BLaER1 treated with 17β-estradiol and CSF1 and Interleukin-3, amounts not matched to agents 10 nM and 100 nM (cell line): ENCODE measurements around the gene LYG2.
A peak's percentile ranks its signal among the peaks of the same experiment; 100 is the strongest.
"Not testable (repeated sequence)": the region's sequence is repeated elsewhere in the genome, so short reads cannot be mapped to it uniquely, and the experiment has no call there.

Experiments used
- H3K27ac ChIP-seq, 11 experiments: shearing (Covaris generic); formaldehyde crosslinking; 2 replicates each; pipeline ENCODE4 v1.8.1; 2022
- H3K27me3 ChIP-seq, 11 experiments: shearing (Covaris generic); formaldehyde crosslinking; 2 replicates each; pipeline ENCODE4 v1.8.1; 2022
- H3K36me3 ChIP-seq, 11 experiments: shearing (Covaris generic); formaldehyde crosslinking; 2 replicates each; pipeline ENCODE4 v1.8.1; 2022
- H3K4me1 ChIP-seq, 10 experiments: shearing (Covaris generic); formaldehyde crosslinking; 2 replicates each; pipeline ENCODE4 v1.8.1; 2022
- H3K4me2 ChIP-seq, 11 experiments: shearing (Covaris generic); formaldehyde crosslinking; 2 replicates each; pipeline ENCODE4 v1.8.1; 2022
- H3K4me3 ChIP-seq, 10 experiments: shearing (Covaris generic); formaldehyde crosslinking; 2 replicates each; pipeline ENCODE4 v1.8.1; 2022
- H3K9ac ChIP-seq, 11 experiments: shearing (Covaris generic); formaldehyde crosslinking; 2 replicates each; pipeline ENCODE4 v1.8.1; 2022
- H3K9me3 ChIP-seq, 11 experiments: shearing (Covaris generic); formaldehyde crosslinking; replicated peaks in 1 of 11; 2 replicates each; pipeline ENCODE4 v1.8.1; 2022
- H4K20me1 ChIP-seq, 11 experiments: shearing (Covaris generic); formaldehyde crosslinking; 2 replicates each; pipeline ENCODE4 v1.8.1; 2022
- Cebpa-rat ChIP-seq, 11 experiments: shearing (Covaris generic); IDR thresholded peaks; 2 replicates each; pipeline ENCODE4 v1.8.1; 2022

Gene LYG2

GRCh38 chr2:99275882-99276281 is 20.4 kb upstream of the LYG2 start:
- Histone ChIP-seq H3K36me3 (peaks cover 15 to 40% (median 27%) of the 10 kb centered on the region in 11 experiments; a peak in 21 of 22 replicates), H4K20me1 (no peaks in the 10 kb centered on the region), H3K27me3 (no peaks in the 10 kb centered on the region), H3K4me2 (no peak overlapping the region), H3K4me1 (no peaks in the 10 kb centered on the region), H3K27ac (no peak overlapping the region), H3K9me3 (peaks cover 28 to 51% (median 45%) of the 10 kb centered on the region in 11 experiments), H3K4me3 (no peak overlapping the region), H3K9ac (no peak overlapping the region)
- no peak for TF ChIP-seq Cebpa-rat (IDR thresholded peaks at IDR 0.05)

GRCh38 chr2:99261242-99261641 is 5.8 kb upstream of the LYG2 start:
- peak overlapping the region in 5 of 11 experiments; percentile 1 to 36 (median 17); a peak in 5 of 22 replicates for H3K4me2 ChIP-seq
- H3K27ac ChIP-seq = no peak overlapping the region
- no peak for TF ChIP-seq Cebpa-rat (IDR thresholded peaks at IDR 0.05)
- H3K27me3 ChIP-seq = no peaks in the 10 kb centered on the region
- no peaks in the 10 kb centered on the region for H4K20me1 ChIP-seq
- H3K4me1 ChIP-seq = peaks cover 0 to 14% (median 10%) of the 10 kb centered on the region in 10 experiments; a peak in 17 of 20 replicates
- H3K9ac ChIP-seq = no peak overlapping the region
- H3K9me3 ChIP-seq = peaks cover 0 to 7% (median 0%) of the 10 kb centered on the region in 11 experiments; a peak in 4 of 22 replicates
- H3K36me3 ChIP-seq = peaks cover 0 to 6% (median 0%) of the 10 kb centered on the region in 11 experiments; a peak in 1 of 22 replicates
- H3K4me3 ChIP-seq = no peak overlapping the region

GRCh38 chr2:99260184-99260583 is 4.7 kb upstream of the LYG2 start:
- Histone ChIP-seq H4K20me1 (no peaks in the 10 kb centered on the region), H3K9me3 (peaks cover 0 to 7% (median 0%) of the 10 kb centered on the region in 11 experiments; a peak in 4 of 22 replicates), H3K36me3 (peaks cover 0 to 6% (median 0%) of the 10 kb centered on the region in 11 experiments; a peak in 1 of 22 replicates), H3K27me3 (no peaks in the 10 kb centered on the region), H3K9ac (no peak overlapping the region), H3K27ac (no peak overlapping the region), H3K4me3 (no peak overlapping the region), H3K4me2 (no peak overlapping the region), H3K4me1 (peaks cover 7 to 25% (median 20%) of the 10 kb centered on the region in 10 experiments)
- no peak for TF ChIP-seq Cebpa-rat (IDR thresholded peaks at IDR 0.05)

DNA sequence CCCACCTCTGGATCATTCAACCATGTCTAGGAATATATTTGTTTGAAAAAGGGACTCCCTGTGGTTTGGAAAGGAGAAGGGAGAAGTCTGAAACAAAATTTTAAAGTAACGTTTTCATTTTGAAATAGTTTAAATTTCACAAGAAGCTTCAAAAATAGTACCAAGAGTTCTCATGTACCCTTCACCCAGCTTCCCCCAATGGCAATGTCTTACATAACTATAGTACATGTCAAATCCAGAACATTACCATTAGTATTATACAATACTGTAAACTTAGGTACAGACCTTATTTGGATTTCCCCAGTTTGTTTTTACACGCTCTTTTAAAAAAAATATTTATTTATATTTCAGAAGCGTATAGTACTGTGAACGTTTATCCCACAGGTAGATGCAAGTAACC is 4.0 kb upstream of the LYG2 start:
- no peak overlapping the region for H3K9ac ChIP-seq
- H3K4me1 ChIP-seq = peaks cover 7 to 27% (median 20%) of the 10 kb centered on the region in 10 experiments
- no peak overlapping the region for H3K4me2 ChIP-seq
- peaks cover 0 to 7% (median 0%) of the 10 kb centered on the region in 11 experiments; a peak in 4 of 22 replicates for H3K9me3 ChIP-seq
- TF ChIP-seq Cebpa-rat (IDR thresholded peaks at IDR 0.05) = no peak
- no peak overlapping the region for H3K4me3 ChIP-seq
- H3K27ac ChIP-seq = no peak overlapping the region
- no peaks in the 10 kb centered on the region for H3K27me3 ChIP-seq
- no peaks in the 10 kb centered on the region for H4K20me1 ChIP-seq
- H3K36me3 ChIP-seq = peaks cover 0 to 6% (median 0%) of the 10 kb centered on the region in 11 experiments; a peak in 1 of 22 replicates

DNA sequence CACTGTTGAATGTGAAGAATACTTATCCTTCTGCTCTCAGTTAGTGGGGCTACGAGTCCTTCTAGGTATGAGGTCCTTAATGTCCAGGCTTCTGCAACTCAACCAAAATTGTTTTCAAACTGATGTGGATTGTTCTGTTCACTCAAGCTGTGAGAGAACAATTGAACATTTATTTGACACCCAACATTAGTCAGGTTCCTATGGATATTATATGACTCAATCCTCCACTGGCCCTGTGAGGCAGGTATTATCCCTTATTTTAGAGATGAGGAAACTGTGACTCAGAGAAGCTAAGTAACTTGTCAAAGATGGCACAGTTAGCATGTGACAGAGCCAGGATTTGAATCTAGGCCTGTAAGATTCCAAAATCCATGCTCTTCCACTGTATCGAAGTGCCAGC is 1.2 kb upstream of the LYG2 start:
- Histone ChIP-seq H3K4me2 (peak overlapping the region in 7 of 11 experiments; percentile 65 to 83 (median 74); a peak in 13 of 22 replicates), H3K27me3 (no peaks in the 10 kb centered on the region), H3K4me3 (no peak overlapping the region), H3K9me3 (peaks cover 0 to 7% (median 0%) of the 10 kb centered on the region in 11 experiments; a peak in 4 of 22 replicates), H3K27ac (peak overlapping the region in 1 of 11 experiments; percentile 1; a peak in 2 of 22 replicates), H4K20me1 (no peaks in the 10 kb centered on the region), H3K36me3 (no peaks in the 10 kb centered on the region; a peak in 1 of 22 replicates), H3K9ac (no peak overlapping the region), H3K4me1 (peaks cover 7 to 23% (median 17%) of the 10 kb centered on the region in 10 experiments)
- no peak for TF ChIP-seq Cebpa-rat (IDR thresholded peaks at IDR 0.05)

GRCh38 chr2:99249951-99250350 is 5.5 kb downstream of the LYG2 start:
- Histone ChIP-seq H3K27ac (no peak overlapping the region), H3K4me1 (0 out of 20 replicates have a peak, but pooled peaks cover 0 to 1% (median 0%) of the 10 kb centered on the region in 10 experiments), H4K20me1 (no peaks in the 10 kb centered on the region), H3K9ac (no peak overlapping the region), H3K4me3 (no peak overlapping the region), H3K4me2 (no peak overlapping the region), H3K27me3 (no peaks in the 10 kb centered on the region), H3K36me3 (peaks cover 0 to 5% (median 0%) of the 10 kb centered on the region in 11 experiments; a peak in 2 of 22 replicates), H3K9me3 (peaks cover 0 to 14% (median 9%) of the 10 kb centered on the region in 11 experiments; a peak in 13 of 22 replicates)
- TF ChIP-seq Cebpa-rat (IDR thresholded peaks at IDR 0.05) = no peak

GRCh38 chr2:99242151-99242550 is 13.3 kb downstream of the LYG2 start:
- Histone ChIP-seq H3K27me3 (no peaks in the 10 kb centered on the region), H3K27ac (no peak overlapping the region), H3K4me3 (no peak overlapping the region), H3K9me3 (peaks cover 0 to 7% (median 2%) of the 10 kb centered on the region in 11 experiments; a peak in 11 of 22 replicates), H3K36me3 (peaks cover 0 to 1% (median 0%) of the 10 kb centered on the region in 11 experiments; a peak in 2 of 22 replicates), H4K20me1 (no peaks in the 10 kb centered on the region), H3K4me1 (no peaks in the 10 kb centered on the region), H3K4me2 (no peak overlapping the region), H3K9ac (no peak overlapping the region)
- no peak for TF ChIP-seq Cebpa-rat (IDR thresholded peaks at IDR 0.05)

DNA sequence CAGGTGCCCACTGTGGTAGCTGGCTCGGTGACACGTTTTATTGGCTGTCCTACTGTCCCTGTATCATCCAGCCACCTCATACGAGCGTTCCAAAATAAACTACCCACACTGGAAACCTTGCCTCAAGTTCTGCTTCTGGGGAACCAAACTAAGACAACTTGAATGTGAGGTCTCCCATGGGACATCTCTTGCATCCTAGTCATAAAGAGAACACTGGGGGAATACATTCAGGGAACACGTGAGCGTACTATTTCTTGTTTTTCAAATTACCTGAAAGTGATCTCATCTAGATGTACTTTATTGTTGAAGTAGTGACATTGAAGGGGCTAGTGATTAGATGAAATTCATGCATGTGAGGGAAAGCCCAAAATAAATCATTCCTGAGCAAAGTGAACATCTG is 15.0 kb downstream of the LYG2 start:
- no peaks in the 10 kb centered on the region for H3K36me3 ChIP-seq

DNA sequence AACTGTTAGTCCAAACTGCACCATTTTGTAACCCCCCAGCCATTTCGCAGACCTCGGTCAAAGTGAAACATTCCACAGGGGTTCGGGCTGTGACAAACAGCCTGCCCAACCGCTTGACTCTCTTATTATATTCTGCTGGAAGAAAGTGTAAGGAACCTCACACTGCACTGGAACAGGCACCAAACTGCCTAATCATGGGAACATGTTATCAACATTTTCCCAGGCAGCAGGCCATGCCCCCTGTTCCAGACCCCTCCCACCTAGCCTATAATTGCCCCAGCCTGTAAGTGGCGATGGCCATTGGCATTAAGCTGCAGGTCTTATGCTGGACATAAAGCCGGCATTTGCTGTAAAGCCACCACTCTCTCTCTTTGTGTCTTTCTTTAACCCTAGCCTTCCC is 16.9 kb downstream of the LYG2 start:
- Histone ChIP-seq H4K20me1 (no peaks in the 10 kb centered on the region), H3K27me3 (no peaks in the 10 kb centered on the region), H3K9me3 (peaks cover 0 to 4% (median 0%) of the 10 kb centered on the region in 11 experiments; a peak in 3 of 22 replicates), H3K9ac (no peak overlapping the region), H3K4me3 (no peak overlapping the region), H3K4me2 (no peak overlapping the region), H3K27ac (no peak overlapping the region), H3K4me1 (no peaks in the 10 kb centered on the region), H3K36me3 (no peaks in the 10 kb centered on the region)
- no peak for TF ChIP-seq Cebpa-rat (IDR thresholded peaks at IDR 0.05)

More for the DNA sequence above, 15.0 kb downstream of the LYG2 start:
- no peak overlapping the region for H3K9ac ChIP-seq
- H3K27me3 ChIP-seq = no peaks in the 10 kb centered on the region
- H4K20me1 ChIP-seq = no peaks in the 10 kb centered on the region
- no peak overlapping the region for H3K4me2 ChIP-seq
- peaks cover 0 to 4% (median 0%) of the 10 kb centered on the region in 11 experiments; a peak in 3 of 22 replicates for H3K9me3 ChIP-seq
- no peak overlapping the region for H3K4me3 ChIP-seq
- TF ChIP-seq Cebpa-rat (IDR thresholded peaks at IDR 0.05) = no peak
- no peak overlapping the region for H3K27ac ChIP-seq
- no peaks in the 10 kb centered on the region for H3K4me1 ChIP-seq

- peaks cover 14 to 30% (median 27%) of the 10 kb centered on the region in 11 experiments for H3K9me3 ChIP-seq
- not testable (repeated sequence) for H3K4me3 ChIP-seq, H3K27ac ChIP-seq, H3K4me1 ChIP-seq, H4K20me1 ChIP-seq, H3K36me3 ChIP-seq, H3K27me3 ChIP-seq, H3K4me2 ChIP-seq, H3K9ac ChIP-seq
These were observed 22.3 kb downstream of the LYG2 start for GRCh38 chr2:99233177-99233576.
